ENCODE results near the gene TADA2B. TPM values are rescaled to one million over a fixed set of nuclear protein-coding genes. Genes with fewer than 3 reads are reported as not detected.

The TADA2B gene
- total RNA-seq, 2 donors from 2014 or later, result 34.5 to 41.2 TPM

- peaks cover 1% of the 10 kb centered on the region for H3K4me1 ChIP-seq (replicated peaks)
- TF ChIP-seq CTCF (IDR thresholded peaks at IDR 0.05) (no peak), POLR2A (IDR thresholded peaks at IDR 0.05) (no peak), POLR2AphosphoS5 (IDR thresholded peaks at IDR 0.05) (no peak)
- 92% methylated on average over 9 of the region's 10 CpGs for WGBS
These were observed 13.3 kb upstream of the TADA2B start for GRCh38 chr4:7029921-7030320.

DNA sequence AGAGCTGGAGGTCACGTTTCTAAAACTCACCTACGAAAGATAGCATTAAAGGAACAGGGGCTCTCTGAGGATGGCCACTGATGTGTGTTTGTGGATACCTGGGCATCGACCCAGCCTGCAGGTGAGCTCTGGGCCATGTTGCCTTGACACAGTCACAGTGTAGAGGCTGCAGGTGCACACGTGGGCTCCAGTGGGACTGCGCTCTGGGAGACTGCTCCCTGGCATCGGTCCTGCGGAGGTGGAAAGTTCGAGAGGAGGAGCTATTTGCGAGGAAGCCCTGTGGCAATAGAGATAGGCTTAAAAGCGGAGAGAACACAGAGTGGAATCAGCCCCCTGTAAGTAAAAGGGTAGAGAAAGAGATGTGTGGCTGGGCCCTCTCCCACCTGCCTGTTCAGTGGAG lies 12.3 kb upstream of the TADA2B start:
- Histone ChIP-seq H3K9me3 (no peaks in the 10 kb centered on the region), H3K4me1 (replicated peaks) (peaks cover 5% of the 10 kb centered on the region), H3K36me3 (peaks cover 0 to 13% of the 10 kb centered on the region in 2 donors), H3K4me3 (no peak overlapping the region), H3K27ac (no peak overlapping the region), H3K27me3 (replicated peaks; ENCODE audit: insufficient read depth) (no peaks in the 10 kb centered on the region)
- 93% methylated on average over 10 of the region's 10 CpGs for WGBS
- no peak for TF ChIP-seq CTCF (IDR thresholded peaks at IDR 0.05)
- no peak for TF ChIP-seq POLR2A (IDR thresholded peaks at IDR 0.05)
- no peak for TF ChIP-seq POLR2AphosphoS5 (IDR thresholded peaks at IDR 0.05)
- no peak for DNase-seq (ENCODE audit: low spot score)
- intact Hi-C loops (cut with DNase I), result no loop called here

More at GRCh38 chr4:7029921-7030320, 13.3 kb upstream of the TADA2B start:
- Histone ChIP-seq H3K4me3 (no peak overlapping the region), H3K27ac (no peak overlapping the region), H3K36me3 (peaks cover 0 to 13% of the 10 kb centered on the region in 2 donors), H3K9me3 (no peaks in the 10 kb centered on the region), H3K27me3 (replicated peaks; ENCODE audit: insufficient read depth) (no peaks in the 10 kb centered on the region)
- no peak for DNase-seq (ENCODE audit: low spot score)
- intact Hi-C loops (cut with DNase I), result no loop called here

- Histone ChIP-seq H3K36me3 (peaks cover 0 to 13% of the 10 kb centered on the region in 2 donors), H3K27ac (no peak overlapping the region), H3K4me3 (no peak overlapping the region), H3K4me1 (replicated peaks) (peaks cover 5% of the 10 kb centered on the region), H3K9me3 (no peaks in the 10 kb centered on the region), H3K27me3 (replicated peaks; ENCODE audit: insufficient read depth) (no peaks in the 10 kb centered on the region)
- intact Hi-C loops (cut with DNase I), result no loop called here
- no peak for DNase-seq (ENCODE audit: low spot score)
- TF ChIP-seq POLR2A (IDR thresholded peaks at IDR 0.05) (no peak), POLR2AphosphoS5 (IDR thresholded peaks at IDR 0.05) (no peak), CTCF (IDR thresholded peaks at IDR 0.05) (no peak)
- 82% methylated on average over 35 of the region's 35 CpGs for WGBS
These were observed 11.4 kb upstream of the TADA2B start for GRCh38 chr4:7031558-7032449.

- no peak for DNase-seq (ENCODE audit: low spot score)
- Histone ChIP-seq H3K27me3 (replicated peaks; ENCODE audit: insufficient read depth) (no peaks in the 10 kb centered on the region), H3K4me3 (no peak overlapping the region), H3K27ac (no peak overlapping the region), H3K9me3 (no peaks in the 10 kb centered on the region), H3K4me1 (replicated peaks) (peaks cover 5% of the 10 kb centered on the region), H3K36me3 (peaks cover 0 to 13% of the 10 kb centered on the region in 2 donors)
- TF ChIP-seq CTCF (IDR thresholded peaks at IDR 0.05) (no peak), POLR2AphosphoS5 (IDR thresholded peaks at IDR 0.05) (no peak), POLR2A (IDR thresholded peaks at IDR 0.05) (no peak)
- WGBS, result 90% methylated on average over 8 of the region's 8 CpGs
- intact Hi-C loops (cut with DNase I), result no loop called here
These were observed 10.6 kb upstream of the TADA2B start for GRCh38 chr4:7032596-7032995.
